Skin epidermis (tissue), 12 donors: ENCODE measurements around the gene TRIOBP.

Source experiments
- H3K27ac ChIP-seq, 21 experiments: fragments of 200-600 bp; sonication (generic) in 11 of 21; one replicate each; pipeline ENCODE4 v1.5.0; 2020; ENCODE audit warnings: mild to moderate bottlenecking in 3 of 21, inconsistent platforms in 2 of 21, moderate library complexity in 2 of 21
- H3K4me3 ChIP-seq, 7 experiments: fragments of 200-600 bp; sonication (generic) in 2 of 7; one replicate each; pipeline ENCODE4 v1.5.0; 2020; ENCODE audit warnings: inconsistent platforms in 2 of 7, mild to moderate bottlenecking in 2 of 7, moderate library complexity in 1 of 7

Gene TRIOBP

DNA sequence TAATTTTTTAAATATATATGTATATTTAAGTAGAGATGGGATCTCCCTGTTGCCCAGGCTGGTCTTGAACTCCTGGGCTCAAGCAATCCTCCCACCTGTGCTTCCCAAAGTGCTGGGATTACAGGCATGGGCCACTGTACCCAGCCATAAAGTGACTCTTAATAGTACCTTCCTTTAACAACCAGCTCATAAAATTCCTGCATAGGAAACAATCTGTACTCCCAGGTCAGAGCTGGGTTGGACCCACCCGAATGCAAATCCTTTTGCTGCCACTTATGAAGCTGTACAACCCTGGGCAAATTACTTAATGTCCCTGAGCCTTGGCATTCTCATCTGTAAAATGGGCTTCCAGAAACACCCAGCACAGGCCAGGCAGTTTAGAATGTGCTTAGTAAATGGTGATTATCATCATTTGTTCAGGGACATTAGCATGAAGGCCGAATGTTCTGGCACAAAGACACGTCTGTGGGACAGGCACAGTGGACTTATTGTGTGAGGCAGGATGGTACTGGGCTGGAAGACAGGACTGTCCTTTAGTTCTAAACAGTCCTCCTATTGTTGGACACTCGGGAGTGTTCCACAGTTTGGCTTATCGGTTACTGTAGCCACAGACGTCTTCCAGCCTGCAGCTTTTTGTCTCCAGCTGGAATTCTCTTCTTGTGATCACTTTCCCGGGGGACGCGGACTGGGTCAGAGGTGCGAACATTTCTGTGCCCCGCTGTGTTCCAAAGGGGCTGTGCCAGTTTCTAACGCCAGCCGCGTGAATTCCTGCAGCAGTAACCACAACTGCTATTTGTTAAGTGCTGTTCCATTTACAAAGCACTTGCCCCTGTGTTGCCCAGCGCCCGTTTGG lies 32.4 kb upstream of the TRIOBP start:
- H3K27ac ChIP-seq = no peak overlapping the region
- no peak overlapping the region for H3K4me3 ChIP-seq

DNA sequence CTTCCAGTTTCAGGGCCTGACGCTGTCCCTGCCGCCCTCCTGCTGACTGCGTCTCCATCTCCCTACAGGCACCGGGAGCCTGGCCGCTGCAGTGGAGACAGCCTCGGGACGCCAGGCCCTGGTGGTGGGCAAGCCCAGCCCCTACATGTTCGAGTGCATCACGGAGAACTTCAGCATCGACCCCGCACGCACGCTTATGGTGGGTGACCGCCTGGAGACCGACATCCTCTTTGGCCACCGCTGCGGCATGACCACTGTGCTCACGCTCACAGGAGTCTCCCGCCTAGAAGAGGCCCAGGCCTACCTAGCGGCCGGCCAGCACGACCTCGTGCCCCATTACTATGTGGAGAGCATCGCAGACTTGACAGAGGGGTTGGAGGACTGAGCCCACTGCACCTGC lies 31.4 kb upstream of the TRIOBP start:
- H3K27ac ChIP-seq = no peak overlapping the region
- no peak overlapping the region for H3K4me3 ChIP-seq

DNA sequence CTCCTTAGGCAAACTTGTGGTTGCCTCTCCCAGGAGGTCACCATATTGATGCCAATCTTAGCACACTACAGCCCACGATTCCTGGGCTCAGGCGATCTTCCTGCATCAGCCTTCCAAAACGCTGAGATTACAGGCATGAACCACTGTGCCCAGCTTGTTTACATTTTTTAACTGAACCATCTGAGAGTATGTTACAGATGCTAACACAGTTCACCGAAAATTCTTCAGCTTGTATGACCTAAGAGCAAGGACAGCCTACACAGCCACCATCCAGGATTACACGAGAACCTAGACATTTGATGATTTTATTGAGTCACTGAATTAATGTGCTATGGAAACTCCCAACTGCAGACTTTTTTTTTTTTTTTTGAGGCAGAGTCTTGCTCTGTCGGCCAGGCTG lies 27.3 kb upstream of the TRIOBP start:
- no peak overlapping the region for H3K27ac ChIP-seq
- H3K4me3 ChIP-seq = no peak overlapping the region

DNA sequence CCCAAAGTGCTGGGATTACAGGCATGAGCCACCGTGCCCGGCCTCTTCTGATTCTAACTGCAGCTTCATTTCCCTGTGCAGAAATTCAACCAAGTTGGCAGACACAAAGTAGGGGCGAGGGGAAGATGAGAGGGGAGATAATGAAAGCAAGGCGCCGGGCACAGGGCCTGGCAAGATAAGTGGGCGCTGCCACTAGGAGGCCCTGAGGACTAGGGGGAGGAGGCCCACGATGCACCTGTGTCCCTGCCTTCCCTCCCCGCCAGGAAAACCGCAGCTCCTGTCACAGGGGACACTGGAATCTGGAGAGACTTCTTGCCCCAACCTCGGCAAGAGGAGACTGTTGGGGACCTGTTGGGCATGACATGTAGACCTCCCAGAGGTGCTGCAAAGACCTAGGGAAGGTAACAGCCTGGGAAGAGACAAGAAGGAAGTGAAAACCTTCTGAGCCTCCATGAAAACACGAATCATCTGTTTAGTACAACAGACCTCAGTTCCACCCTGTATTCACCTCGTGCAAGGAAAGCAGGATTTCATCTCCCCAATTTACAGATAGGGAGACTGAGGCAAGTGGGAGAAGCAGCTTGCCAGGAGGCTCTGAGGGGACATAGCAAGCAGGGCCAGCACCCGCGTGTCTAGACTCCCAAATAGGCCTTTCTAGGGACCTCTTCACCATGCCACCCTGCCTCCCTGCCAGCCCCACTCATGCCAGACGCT lies 24.5 kb upstream of the TRIOBP start:
- H3K27ac ChIP-seq = peak overlapping the region in 6 of 21 experiments; percentile 1 to 91 (median 48)
- H3K4me3 ChIP-seq = no peak overlapping the region

DNA sequence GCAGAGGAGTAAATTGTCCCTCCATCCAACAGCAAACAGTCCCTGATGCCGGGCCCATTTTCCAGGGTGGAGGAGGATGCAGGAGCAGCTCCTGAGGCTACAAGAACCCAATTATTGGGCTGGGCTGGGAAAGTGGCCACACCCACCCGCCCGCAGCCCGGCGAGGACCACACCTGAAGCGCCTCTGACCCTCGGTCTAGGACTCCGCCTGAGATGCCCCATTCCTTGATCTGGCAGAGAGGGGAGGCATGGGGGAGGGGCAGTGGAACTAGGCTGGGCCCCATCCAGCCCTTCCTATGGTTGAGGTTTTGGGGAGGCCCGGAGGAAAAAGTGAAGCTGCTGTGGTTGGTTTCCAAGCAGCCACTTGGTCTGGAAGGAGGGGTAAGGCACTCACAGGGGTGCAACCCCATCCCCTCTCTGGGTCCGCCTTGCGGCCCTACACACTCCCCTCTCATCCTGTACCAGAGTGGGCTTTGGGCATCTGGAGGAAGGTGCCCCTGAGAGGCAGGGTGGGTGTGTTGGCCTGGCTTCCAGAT lies 23.9 kb upstream of the TRIOBP start:
- Histone ChIP-seq H3K4me3 (no peak overlapping the region), H3K27ac (peak overlapping the region in 12 of 21 experiments; percentile 6 to 91 (median 78))

DNA sequence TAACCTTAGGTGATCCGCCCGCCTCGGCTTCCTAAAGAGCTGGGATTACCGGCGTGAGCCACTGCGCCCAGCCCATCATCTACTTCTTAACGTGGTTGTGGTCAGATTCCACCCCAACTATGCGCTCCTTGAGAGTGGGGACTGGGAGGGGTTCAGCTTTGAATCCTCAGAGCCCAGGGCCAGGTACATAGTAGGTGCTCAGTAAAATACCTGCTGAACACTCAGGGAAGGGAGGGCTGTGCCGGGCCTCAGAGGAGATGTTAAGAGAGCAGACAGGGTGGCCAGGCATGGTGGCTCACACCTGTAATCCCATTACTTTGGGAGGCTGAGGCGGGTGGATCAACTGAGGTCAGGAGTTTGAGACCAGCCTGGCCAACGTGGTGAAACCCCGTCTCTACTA lies 22.6 kb upstream of the TRIOBP start:
- Histone ChIP-seq H3K27ac (peak overlapping the region in 20 of 21 experiments; percentile 35 to 96 (median 86)), H3K4me3 (no peak overlapping the region)

DNA sequence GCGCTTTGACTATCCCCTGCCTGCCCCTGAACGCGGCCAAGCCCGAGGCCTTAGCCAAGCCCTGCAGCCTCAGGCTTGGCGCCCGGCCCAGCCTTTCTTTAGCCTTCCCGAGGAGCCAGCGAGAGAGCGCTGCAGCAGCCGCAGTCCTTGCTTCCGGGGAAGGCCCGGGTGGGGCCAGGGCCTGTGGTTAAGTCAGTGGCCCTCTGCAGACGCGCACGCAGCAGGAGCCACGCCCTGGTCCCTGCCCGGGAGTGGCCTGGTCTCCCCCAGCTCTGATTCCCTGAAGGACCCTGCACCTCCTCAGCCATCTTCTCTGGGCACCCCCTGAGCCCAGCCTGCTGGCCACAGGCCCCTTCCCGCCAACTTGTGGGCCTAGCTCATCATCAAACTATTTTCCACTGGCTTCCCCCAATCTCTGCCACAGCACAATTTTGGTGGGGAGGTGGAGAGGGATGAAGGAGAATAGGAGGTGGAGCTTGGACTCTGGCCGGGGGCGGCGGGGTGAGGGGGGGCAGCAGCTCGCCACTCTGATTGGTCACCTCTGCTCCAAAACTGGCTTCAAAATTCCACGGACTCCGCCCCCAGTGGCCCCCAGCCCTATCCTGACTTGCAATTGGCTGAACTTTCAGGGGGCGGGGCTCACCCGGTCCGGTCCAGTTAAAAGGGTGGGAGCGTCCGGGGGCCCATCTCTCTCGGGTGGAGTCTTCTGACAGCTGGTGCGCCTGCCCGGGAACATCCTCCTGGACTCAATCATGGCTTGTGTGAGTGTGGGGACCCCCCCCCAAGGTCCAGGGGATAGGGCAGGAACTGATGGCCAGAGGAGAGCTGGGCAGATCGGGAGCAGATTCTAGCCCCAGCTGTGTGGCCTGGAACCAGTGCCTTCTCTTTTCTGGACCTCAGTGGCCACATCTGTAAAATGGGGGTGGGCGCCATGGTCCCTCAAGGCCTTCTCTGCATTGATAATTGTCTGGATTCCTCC lies 21.6 kb upstream of the TRIOBP start, which contains the start of gene LGALS1:
LGALS1 (plus strand) TSS at position 686 of the 979 bp plus-strand sequence; CDS start at position 753, 67 bp downstream.
- Histone ChIP-seq H3K27ac (peak within 1 kb of the TSS in 20 of 21 experiments; percentile 71 to 96 (median 86)), H3K4me3 (peak within 1 kb of the TSS; percentile 45 to 68 (median 53))

DNA sequence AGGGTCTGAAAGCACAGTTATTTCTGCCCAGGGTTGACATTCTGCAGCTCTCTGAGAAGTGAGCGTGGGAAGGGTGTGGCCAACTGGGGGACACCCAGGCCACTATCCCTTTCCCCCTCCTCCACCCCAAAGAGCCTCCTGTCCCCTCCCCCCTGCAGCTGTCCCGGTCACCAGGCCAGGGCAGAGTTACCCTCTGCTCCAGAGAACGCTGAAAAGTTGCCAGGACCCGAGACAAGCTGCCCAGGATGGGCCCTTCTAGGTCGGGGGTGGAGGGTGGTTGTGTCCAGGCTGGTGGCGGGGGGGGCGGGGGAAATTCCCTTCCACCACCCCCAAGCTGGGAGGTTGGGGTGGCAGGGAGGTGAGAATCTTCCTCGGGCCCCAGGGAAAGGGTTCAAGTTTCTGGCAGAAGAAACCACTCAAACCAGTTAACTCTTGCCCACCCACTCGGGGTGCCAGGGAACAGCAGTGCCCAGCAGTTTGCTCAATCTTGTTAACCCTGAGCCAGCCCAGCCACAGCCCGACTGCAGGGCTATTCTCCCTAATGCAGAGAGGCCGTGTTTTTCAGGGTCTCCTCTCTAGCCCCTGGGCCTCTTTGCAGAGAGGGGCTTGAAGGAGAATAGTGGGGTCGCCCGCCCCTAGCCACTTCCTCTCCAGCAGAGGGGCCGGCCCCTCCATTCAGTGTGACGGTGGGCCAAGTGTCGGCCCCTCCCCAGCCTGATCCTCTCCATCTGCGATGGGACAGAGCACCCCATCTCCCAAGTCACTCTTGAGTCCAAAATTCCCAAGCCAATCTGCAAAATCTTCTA lies 20.7 kb upstream of the TRIOBP start:
- peak overlapping the region in 20 of 21 experiments; percentile 71 to 96 (median 86) for H3K27ac ChIP-seq
- peak overlapping the region; percentile 45 to 68 (median 53) for H3K4me3 ChIP-seq

DNA sequence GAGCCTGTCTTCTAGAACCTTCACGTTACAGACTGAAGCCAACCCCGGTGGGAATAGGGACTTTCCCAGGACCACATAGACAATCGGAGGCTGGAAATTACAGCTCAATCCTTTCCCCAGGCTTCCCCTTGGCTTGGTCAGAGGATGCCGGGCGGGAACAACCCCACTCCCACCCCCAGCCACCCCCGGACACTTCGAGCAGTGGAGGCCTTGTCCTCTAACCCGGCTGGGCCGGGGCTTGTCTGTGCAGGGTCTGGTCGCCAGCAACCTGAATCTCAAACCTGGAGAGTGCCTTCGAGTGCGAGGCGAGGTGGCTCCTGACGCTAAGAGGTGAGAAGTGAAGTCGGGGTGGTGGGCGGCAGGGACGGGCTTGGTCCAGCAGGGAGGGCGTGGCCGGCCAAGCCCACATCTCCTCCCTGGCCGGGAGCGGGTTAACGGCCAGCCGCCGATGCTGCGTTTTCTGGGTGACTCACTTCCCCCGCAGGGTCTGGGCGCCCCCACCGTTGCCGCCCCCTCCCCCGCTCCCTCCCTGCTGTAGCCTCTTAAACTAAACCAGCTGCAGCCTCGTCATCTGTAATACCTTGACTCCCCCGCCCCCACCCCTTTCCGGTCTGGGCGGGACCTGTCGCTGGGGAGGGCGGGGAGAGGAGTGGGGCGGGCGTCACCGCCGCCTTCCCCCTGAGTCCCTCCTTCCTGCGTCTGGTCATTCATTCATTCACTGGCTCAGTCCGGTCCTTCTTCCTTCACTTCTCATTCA lies 19.9 kb upstream of the TRIOBP start:
- Histone ChIP-seq H3K4me3 (peak overlapping the region; percentile 45 to 68 (median 53)), H3K27ac (peak overlapping the region in 20 of 21 experiments; percentile 71 to 96 (median 86))

DNA sequence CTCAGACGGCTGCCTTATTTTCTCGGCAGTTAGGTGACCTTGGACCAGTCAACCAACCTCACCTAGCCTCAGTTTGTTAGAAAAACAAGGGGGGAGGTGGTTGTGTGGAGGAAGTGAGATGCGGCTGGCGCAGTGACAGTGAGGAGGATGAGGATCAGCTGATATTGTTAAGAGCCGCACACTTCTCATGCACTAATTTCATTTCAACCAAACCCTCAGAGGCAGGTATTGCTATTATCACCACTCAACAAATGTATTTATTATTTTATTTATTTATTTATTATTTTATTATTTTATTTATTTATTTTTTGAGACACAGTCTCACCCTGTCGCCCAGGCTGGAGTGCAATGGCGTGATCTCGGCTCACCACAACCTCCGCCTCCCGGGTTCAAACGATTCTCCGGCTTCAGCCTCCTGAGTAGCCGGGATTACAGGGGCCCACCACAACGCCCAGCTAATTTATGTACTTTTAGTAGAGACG lies 19.3 kb upstream of the TRIOBP start:
- Histone ChIP-seq H3K4me3 (peak overlapping the region; percentile 45 to 68 (median 53)), H3K27ac (peak overlapping the region in 17 of 21 experiments; percentile 71 to 96 (median 89))

DNA sequence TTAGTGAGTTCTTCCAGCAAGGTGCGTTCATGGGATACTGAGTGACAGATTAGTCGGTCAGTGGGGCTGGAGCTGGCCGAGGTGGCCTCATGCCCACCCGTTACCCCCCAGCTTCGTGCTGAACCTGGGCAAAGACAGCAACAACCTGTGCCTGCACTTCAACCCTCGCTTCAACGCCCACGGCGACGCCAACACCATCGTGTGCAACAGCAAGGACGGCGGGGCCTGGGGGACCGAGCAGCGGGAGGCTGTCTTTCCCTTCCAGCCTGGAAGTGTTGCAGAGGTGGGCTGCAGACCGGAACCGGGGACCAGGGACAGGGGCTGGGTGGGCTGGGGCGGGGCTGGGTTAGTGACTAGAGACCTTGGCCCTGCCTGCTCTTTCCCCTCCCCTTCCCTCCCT lies 18.5 kb upstream of the TRIOBP start:
- Histone ChIP-seq H3K4me3 (no peak overlapping the region), H3K27ac (peak overlapping the region in 6 of 21 experiments; percentile 14 to 93 (median 85))

DNA sequence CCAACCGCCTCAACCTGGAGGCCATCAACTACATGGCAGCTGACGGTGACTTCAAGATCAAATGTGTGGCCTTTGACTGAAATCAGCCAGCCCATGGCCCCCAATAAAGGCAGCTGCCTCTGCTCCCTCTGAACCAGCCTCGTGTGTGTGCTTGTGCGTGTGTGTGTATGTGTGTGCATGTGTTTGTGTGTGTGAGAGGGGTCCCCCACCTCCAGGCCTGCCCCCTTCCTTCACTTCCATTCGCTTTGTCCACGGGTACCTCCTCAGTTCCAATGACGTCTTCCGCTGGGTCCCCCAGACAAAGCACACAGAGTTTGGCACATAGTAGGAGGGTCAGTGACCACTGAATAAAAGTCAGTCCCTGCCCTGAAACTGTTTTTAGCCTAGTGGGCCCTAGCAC lies 17.2 kb upstream of the TRIOBP start:
- H3K27ac ChIP-seq = peak overlapping the region in 1 of 21 experiments; percentile 16
- no peak overlapping the region for H3K4me3 ChIP-seq

DNA sequence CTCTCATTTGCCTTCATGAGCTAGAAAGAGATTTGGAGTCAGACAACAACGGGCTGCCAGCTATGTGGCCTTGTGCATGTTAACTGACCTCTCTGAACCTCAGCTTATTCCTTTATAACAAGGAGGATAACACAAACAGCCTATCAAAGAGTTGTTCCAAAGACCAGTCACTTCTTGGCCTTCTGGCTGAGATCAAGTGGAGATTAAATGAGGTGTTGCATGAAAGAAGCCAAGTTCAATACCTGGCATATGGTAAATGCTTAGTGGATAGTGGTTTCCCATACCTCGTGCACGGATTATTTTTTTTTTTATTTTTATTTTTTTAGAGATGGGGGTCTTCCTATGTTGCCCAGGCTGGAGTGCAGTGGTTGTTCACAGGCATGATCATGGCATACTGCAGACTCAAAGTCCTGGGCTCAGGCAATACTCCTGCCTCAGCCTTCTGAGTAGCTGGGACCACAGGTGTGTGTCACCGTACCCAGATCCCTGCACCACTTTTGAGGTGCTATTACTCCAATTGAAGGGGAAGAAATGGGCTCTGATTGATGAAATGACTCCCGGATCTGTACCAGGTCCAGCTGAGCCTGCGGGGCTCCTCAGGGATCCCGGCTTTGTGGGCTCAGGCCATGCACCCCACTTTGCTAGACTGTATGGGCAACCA lies 16.5 kb upstream of the TRIOBP start:
- H3K4me3 ChIP-seq = no peak overlapping the region
- H3K27ac ChIP-seq = peak overlapping the region in 2 of 21 experiments; percentile 16 to 35

DNA sequence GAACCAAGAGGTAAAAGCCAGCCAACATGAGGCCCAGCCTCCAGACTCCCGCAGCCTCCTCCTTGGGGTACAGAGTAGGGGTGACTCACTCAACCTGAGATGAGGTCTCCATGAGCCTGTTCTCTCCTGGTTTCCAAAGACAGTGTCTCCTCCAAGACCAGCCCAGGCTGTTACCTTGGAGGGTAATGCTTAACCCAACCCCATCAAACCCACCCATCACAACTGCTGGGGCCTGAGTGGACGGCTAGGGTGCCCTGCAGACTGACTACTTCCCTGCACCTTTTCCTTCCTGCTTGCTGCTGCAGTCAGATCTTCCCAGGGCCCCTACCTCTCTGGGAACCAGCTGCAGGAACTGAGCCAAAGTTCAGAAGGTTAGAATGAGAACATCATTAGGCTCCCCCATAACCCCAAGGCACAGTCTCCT lies 15.8 kb upstream of the TRIOBP start:
- H3K27ac ChIP-seq = peak overlapping the region in 4 of 21 experiments; percentile 9 to 35 (median 26)
- no peak overlapping the region for H3K4me3 ChIP-seq

DNA sequence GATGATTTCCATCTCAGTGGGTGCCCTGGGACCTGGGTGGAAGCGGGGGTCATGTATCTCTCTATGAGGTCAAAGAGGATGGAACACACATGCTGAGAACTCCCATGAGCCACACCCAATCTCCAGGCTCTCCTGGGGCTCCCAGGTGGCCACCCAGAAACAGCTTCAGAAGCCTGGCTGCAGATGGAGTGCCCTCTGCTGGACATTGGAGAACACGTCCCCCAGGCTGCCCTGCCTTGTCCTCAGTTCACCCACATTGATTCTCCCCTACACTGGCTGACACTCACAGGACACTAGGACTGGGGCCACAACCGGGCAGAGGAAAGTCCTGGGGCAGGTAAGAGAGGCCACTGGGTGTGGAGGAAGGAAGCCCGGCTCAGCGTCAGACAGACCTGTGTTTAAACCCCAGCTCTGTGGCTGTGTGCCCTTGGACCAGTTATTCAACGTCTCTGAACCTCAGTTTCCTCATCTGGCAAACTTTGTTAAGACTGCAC lies 15.2 kb upstream of the TRIOBP start:
- Histone ChIP-seq H3K4me3 (no peak overlapping the region), H3K27ac (peak overlapping the region in 1 of 21 experiments; percentile 29)

DNA sequence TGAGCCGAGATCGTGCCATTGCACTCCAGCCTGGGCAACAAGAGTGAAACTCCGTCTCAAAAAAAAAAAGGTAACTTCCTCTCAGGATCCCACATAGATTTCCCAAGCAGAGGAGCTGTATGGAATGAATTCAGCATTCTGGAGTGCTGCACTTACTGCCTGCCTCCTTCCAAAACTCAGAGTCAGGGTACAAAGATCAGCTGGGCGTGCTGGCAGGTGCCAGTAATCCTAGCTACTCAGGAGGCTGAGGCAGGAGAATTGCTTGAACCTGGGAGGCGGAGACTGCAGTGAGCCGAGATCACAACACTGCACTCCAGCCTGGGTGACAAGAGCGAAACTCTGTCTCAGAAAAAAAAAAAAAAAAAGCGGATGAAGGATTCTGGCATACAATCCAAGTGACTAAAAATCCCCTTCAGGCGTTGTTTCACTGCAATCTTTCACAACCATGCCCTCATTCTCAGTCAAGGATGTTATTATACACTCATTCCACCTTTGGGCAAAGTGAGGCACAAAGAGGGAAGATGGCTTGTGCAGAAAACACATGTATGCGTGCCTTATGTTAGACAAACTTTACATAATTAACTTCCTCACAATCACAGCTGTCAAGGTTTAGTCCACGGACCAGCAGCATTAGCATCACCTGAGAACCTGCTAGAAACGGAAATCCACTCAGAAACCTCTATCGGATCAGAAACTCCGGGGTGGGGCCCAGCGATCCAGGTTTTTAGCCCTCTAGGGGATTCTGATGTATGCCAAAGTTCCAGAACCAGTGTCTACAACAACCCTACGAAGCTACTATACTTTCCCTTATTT lies 11.8 kb upstream of the TRIOBP start:
- Histone ChIP-seq H3K27ac (peak overlapping the region in 7 of 21 experiments; percentile 44 to 97 (median 90)), H3K4me3 (no peak overlapping the region)
